ENCODE results near the gene LMF1. TPM values are rescaled to one million over a fixed set of nuclear protein-coding genes. Genes with fewer than 3 reads are reported as not detected.
"Not testable (repeated sequence)": the region's sequence is repeated elsewhere in the genome, so short reads cannot be mapped to it uniquely, and the experiment has no call there.

Gene LMF1
- polyA plus RNA-seq, 4 donors = 14.6 to 26.5 (median 21.0) TPM

DNA sequence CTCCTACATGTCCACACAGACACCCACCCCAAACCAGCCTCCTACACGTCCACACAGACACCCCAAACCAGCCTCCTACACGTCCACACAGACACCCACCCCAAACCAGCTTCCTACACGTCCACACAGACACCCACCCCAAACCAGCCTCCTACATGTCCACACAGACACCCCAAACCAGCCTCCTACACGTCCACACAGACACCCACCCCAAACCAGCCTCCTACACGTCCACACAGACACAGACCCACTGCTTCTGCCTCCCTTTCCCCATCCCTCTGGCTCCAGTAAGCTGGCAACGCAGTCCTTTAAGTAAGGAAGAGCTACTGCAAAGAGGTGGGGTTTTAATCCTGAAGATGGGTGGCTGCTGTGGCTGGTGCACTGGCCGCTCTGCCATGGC, 17.0 kb downstream of the LMF1 start:
- not testable (repeated sequence) for DNase-seq (ENCODE audit: low read depth in 4 of 4, low spot score in 2 of 4)

GRCh38 chr16:952321-952720, 18.5 kb downstream of the LMF1 start:
- DNase-seq (ENCODE audit: low read depth in 4 of 4, low spot score in 2 of 4) = no peak

DNA sequence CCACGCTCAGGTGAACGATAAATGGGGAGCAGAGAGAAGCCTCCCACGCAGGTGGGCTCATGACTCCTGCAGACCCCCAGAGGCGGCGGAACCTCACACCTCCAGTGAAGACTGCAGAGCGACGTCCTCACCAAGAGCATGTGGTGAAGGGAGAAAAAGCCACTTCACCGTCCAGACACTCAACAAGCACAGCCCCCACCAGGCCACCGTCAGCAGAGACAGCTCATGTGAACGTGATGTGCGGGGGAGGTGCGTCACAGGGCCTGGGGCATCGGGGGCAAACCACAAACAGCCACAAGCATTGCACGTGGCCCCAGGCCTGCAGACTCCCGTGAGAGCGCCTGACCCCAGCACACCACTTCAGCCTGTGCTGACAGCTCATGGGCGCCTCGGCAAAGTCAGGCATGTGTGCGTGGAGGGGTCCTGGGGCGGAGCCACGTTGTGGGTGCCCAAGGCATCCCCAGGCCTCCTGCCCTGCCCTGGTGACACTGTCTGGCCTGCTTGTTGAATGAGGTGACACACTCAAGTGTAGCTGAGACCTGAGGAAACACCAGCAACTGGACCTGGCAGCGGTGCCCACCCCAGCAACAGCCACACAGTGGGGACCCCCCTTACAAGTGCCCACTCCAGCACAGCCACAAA, 19.0 kb downstream of the LMF1 start:
- no peak for DNase-seq (ENCODE audit: low read depth in 4 of 4, low spot score in 2 of 4)

- DNase-seq (ENCODE audit: low read depth in 4 of 4, low spot score in 2 of 4) = not testable (repeated sequence)
These were observed 19.8 kb downstream of the LMF1 start for GRCh38 chr16:950733-951573.

DNA sequence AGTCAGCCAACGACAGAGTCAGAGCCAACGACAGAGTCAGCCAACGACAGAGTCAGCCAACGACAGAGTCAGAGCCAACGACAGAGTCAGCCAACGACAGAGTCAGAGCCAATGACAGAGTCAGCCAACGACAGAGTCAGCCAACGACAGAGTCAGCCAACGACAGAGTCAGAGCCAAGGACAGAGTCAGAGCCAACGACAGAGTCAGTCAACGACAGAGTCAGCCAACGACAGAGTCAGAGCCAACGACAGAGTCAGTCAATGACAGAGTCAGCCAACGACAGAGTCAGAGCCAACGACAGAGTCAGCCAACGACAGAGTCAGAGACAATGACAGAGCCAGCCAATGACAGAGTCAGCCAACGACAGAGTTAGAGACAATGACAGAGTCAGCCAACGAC, 22.0 kb downstream of the LMF1 start:
- not testable (repeated sequence) for DNase-seq (ENCODE audit: low read depth in 4 of 4, low spot score in 2 of 4)

DNA sequence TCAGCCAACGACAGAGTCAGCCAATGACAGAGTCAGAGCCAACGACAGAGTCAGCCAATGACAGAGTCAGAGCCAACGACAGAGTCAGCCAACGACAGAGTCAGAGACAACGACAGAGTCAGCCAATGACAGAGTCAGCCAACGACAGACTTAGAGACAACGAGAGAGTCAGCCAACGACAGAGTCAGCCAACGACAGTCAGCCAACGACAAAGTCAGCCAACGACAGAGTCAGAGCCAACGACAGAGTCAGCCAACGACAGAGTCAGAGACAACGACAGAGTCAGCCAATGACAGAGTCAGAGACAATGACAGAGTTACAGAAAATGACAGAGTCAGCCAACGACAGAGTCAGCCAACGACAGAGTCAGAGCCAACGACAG, 22.9 kb downstream of the LMF1 start:
- DNase-seq (ENCODE audit: low read depth in 4 of 4, low spot score in 2 of 4) = not testable (repeated sequence)

GRCh38 chr16:947255-947921, 23.4 kb downstream of the LMF1 start:
- no peak for DNase-seq (ENCODE audit: low read depth in 4 of 4, low spot score in 2 of 4)

GRCh38 chr16:946048-946395, 24.8 kb downstream of the LMF1 start:
- no peak for DNase-seq (ENCODE audit: low read depth in 4 of 4, low spot score in 2 of 4)

GRCh38 chr16:945271-946047, 25.3 kb downstream of the LMF1 start:
- no peak for DNase-seq (ENCODE audit: low read depth in 4 of 4, low spot score in 2 of 4)

DNA sequence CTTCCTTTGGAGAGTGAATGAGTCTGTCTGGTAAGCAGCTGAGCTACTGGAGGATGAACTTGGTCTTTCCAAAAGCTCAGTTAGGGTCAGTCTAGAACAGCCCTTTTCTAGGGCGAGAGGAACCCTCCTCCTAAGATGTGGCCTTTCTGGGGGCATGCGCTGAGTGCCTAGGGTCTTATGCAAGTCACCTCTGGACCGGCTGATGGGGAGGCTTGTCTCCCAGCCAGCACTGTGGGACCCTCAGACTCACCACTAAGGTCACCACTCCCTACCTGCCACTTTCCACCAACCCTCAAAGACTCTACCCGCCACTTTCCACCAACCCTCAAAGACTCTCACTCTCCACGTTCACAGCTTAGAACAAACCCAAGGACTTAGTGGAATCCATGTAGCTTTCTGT, 26.8 kb downstream of the LMF1 start:
- DNase-seq (ENCODE audit: low read depth in 4 of 4, low spot score in 2 of 4) = no peak

DNA sequence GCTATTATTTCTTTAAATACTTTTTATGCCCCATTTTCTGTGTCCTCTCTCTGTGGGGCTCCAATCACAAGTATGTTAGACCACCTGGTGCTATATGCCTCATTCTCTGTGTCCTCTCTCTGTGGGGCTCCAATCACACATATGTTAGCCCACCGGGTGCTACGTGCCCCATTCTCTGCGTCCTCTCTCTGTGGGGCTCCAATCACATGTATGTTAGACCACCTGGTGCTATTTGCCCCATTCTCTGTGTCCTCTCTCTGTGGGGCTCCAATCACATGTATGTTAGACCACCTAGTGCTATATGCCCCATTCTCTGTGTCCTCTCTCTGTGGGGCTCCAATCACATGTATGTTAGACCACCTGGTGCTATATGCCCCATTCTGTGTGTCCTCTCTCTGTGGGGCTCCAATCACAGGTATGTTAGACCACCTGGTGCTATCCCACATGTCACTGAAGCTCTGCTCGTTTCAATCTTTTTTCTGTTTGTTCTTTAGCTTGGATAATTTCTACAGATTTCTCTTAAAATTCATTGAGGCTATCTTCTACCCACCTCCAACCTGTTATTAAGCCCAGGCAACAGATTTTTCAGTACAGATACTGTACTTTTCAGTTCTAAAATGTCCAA, 28.2 kb downstream of the LMF1 start:
- no peak for DNase-seq (ENCODE audit: low read depth in 4 of 4, low spot score in 2 of 4)

GRCh38 chr16:939941-940340, 30.8 kb downstream of the LMF1 start:
- no peak for DNase-seq (ENCODE audit: low read depth in 4 of 4, low spot score in 2 of 4)

DNA sequence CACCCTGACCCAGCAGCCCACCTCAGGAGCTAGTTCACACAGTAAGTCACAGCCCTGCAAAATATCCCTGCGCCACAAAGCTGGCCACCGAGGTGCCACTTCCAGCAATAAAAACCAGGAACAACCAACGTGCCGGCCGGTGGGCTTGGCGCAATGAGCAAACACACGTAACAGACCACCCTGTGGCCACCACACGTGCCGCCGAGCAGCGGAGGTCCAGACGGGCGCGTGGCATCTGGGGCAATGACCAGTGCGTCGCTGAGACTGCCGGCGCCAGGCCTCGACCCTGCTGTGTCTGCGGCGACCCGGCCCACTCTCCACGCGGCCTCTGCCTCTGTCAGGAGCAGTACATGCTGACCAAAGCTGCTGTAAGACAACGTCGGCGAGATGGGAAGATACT, 31.5 kb downstream of the LMF1 start:
- no peak for DNase-seq (ENCODE audit: low read depth in 4 of 4, low spot score in 2 of 4)

DNA sequence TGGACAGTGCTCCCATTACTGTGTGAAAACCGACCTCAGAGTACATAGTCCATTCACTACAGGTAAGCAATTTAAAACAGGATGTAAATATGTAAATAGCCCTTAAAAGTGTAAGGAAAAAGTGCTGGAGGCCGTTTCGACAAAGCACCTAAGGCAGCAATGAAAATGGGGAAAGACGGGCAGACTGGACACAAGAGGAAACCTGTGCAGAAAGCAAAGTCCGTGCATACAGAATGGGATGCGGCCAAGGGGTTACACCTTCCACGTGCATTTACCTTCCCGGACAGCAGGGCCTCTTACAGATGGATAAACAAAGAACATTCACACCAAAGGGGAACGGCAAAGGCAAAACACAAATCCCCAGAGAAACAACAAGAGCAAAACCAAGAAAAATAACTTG, 32.0 kb downstream of the LMF1 start:
- no peak for DNase-seq (ENCODE audit: low read depth in 4 of 4, low spot score in 2 of 4)

GRCh38 chr16:938136-938535, 32.6 kb downstream of the LMF1 start:
- DNase-seq (ENCODE audit: low read depth in 4 of 4, low spot score in 2 of 4) = no peak

GRCh38 chr16:937723-938122, 33.1 kb downstream of the LMF1 start:
- no peak for DNase-seq (ENCODE audit: low read depth in 4 of 4, low spot score in 2 of 4)

- no peak for DNase-seq (ENCODE audit: low read depth in 4 of 4, low spot score in 2 of 4)
These were observed 33.5 kb downstream of the LMF1 start for GRCh38 chr16:937311-937710.

GRCh38 chr16:935684-936083, 35.1 kb downstream of the LMF1 start:
- DNase-seq (ENCODE audit: low read depth in 4 of 4, low spot score in 2 of 4) = no peak

GRCh38 chr16:934178-934577, 36.6 kb downstream of the LMF1 start:
- no peak for DNase-seq (ENCODE audit: low read depth in 4 of 4, low spot score in 2 of 4)

DNA sequence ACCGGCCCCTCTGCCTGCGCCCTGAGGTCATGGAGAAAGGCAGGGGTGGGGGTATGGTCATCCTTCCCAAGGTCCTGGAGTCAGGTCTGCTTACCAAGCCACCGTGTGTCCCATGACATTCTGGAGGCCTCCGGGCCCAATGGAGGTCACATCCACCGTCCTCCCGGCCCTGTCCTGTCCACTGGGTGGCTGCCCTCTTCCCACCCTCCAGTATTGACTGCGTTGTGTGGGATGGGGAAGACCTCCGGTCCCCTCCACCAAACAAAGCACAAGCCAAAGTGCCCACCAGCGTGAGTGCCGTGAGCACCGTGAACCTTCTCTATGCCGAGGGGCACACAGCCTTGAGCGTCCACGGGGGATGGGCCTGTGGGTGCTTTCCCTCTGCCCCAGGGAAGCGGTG, 37.2 kb downstream of the LMF1 start:
- no peak for DNase-seq (ENCODE audit: low read depth in 4 of 4, low spot score in 2 of 4)

Data from left renal cortex interstitium (tissue), 4 donors.